Left kidney (tissue), 2 donors: ENCODE measurements around the gene SLC37A2. TPM values are rescaled to one million over a fixed set of nuclear protein-coding genes. Genes with fewer than 3 reads are reported as not detected.
"Not testable (repeated sequence)": the region's sequence is repeated elsewhere in the genome, so short reads cannot be mapped to it uniquely, and the experiment has no call there.

Experiments
- DNase-seq: peaks from one replicate; pipeline ENCODE4 v3.0.0-alpha.2; 2013
- polyA plus RNA-seq: library from polyadenylated mRNA; unstranded; fragments of 120-200 nt; gene quantifications from one replicate; pipeline ENCODE4 v1.2.1, GENCODE V29; 2013; ENCODE audit not compliant: insufficient read length

SLC37A2 gene
- polyA plus RNA-seq, 1 donor: 2.4 TPM

DNA sequence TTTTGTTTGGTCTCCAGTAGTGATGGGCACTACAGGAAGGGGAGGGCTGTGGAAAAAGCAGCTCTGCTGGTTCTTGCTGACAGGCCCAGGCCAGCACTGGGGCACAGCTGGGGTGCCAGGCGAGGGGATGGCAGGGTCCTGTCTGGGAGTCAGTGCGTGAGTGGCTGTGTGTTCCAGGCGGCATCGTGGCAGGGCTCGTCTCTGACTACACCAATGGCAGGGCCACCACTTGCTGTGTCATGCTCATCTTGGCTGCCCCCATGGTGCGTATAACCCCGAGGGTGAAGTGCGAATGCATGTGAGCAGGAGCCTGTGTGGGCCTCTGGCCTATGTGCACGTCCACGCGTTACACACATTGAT is 20.9 kb downstream of the SLC37A2 start:
- no peak for DNase-seq

GRCh38 chr11:125084761-125085231 is 21.7 kb downstream of the SLC37A2 start:
- DNase-seq: no peak

GRCh38 chr11:125085301-125086081 is 22.4 kb downstream of the SLC37A2 start:
- DNase-seq: no peak

GRCh38 chr11:125086633-125087296 is 23.7 kb downstream of the SLC37A2 start:
- no peak for DNase-seq

- DNase-seq: no peak
These were observed 25.0 kb downstream of the SLC37A2 start for GRCh38 chr11:125088123-125088522.

- no peak for DNase-seq
These were observed 25.7 kb downstream of the SLC37A2 start for GRCh38 chr11:125088576-125089455.

DNA sequence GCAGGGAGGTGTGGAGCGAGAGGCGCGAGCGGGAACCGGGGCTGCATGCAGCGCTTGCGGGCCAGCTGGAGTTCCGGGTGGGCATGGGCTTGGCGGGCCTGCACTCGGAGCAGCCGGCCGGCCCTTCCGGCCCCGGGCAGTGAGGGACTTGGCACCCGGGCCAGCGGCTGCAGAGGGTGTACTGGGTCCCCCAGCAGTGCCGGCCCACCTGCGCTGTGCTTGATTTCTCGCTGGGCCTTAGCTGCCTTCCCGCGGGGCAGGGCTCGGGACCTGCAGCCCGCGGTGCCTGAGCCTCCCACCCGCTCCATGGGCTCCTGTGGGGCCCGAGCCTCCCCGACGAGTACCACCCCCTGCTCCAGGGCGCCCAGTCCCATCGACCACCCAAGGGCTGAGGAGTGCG is 26.4 kb downstream of the SLC37A2 start:
- not testable (repeated sequence) for DNase-seq

DNA sequence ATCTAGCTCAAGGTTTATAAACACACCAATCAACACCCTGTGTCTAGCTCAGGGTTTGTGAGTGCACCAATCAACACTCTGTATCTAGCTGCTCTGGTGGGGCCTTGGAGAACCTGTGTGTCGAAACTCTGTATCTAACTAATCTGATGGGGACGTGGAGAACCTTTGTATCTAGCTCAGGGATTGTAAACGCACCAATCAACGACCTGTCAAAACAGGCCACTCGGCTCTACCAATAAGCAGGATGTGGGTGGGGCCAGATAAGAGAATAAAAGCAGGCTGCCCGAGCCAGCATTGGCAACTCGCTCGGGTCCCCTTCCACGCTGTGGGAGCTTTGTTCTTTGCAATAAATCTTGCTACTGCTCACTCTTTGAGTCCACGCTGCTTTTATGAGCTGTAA is 27.0 kb downstream of the SLC37A2 start:
- DNase-seq: not testable (repeated sequence)

- no peak for DNase-seq
These were observed 27.7 kb downstream of the SLC37A2 start for GRCh38 chr11:125090816-125091215.

DNA sequence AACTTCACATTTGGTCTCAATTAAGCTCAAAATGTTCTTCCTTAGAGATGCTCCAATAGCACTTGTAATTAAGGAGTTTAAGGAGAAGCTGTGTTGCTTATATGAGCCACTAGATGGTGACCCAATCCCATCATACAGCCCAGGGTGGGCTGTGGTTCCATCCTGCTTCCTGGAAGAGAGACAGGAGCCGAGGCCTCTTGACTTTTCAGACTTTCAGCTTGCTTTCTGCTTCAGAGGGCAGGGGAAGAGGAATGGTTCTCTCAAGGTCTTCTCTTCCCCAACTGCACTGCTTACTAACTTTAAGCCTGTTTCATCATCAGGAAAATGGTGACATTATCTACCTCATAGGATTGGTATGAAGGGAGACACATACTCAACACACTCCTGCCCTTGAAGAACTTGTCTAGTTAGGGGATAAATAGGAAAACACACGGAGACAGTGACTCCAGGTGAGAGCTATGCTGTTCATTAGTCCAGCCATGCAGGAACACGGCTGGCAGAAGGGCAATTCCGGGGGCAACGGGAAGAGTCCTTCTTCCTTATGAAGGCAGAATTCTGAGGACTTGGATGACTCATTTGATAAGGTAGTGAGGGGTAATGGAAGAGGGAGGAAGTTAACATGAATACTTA is 28.3 kb downstream of the SLC37A2 start:
- peak; percentile 71 for DNase-seq

- no peak for DNase-seq
These were observed 29.0 kb downstream of the SLC37A2 start for GRCh38 chr11:125091877-125092664.

DNA sequence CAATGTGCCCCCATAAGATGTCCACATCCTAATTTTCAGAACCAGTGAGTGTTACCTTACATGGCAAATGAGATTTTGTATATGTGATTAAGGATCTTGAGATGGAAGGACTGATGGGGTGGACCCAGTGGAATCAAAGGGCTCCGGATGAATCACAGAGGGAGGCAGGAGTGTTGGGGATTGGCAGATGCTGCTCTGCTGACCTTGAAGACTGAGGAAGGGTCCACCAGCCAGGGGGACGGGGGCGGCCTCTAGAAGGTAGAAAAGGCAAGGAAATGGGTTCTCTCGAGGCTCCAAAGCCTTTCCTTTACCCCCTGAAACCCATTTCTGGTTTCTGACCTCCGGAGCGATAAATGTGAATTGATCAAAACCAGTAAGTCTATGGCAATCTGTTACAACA is 29.6 kb downstream of the SLC37A2 start:
- DNase-seq: no peak

DNA sequence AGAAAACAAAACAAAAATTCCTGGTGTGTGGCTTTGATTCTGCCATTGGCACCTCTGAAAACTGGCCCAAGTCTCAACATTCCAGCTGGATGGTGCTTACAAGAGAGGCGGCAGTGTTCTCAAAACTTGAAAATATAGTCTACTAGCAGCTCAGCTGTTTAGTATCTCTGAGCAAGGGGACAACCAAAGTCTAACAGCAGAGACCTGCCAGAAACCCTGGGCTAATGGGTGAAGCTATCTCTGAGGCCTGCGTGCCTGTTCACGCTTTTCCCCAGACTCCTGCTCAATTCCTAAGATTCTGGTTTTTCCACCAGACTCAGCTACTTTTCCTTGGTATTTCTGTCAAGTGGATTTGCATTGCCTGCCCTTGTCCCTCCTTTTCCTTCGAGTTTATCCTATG is 30.4 kb downstream of the SLC37A2 start:
- no peak for DNase-seq

GRCh38 chr11:125094731-125095130 is 31.6 kb downstream of the SLC37A2 start:
- DNase-seq: no peak

- DNase-seq: no peak
These were observed 37.0 kb downstream of the SLC37A2 start for GRCh38 chr11:125100136-125100535.

GRCh38 chr11:125101596-125101995 is 38.5 kb downstream of the SLC37A2 start:
- DNase-seq: no peak

- no peak for DNase-seq
These were observed 38.9 kb downstream of the SLC37A2 start for GRCh38 chr11:125102025-125102424.

DNA sequence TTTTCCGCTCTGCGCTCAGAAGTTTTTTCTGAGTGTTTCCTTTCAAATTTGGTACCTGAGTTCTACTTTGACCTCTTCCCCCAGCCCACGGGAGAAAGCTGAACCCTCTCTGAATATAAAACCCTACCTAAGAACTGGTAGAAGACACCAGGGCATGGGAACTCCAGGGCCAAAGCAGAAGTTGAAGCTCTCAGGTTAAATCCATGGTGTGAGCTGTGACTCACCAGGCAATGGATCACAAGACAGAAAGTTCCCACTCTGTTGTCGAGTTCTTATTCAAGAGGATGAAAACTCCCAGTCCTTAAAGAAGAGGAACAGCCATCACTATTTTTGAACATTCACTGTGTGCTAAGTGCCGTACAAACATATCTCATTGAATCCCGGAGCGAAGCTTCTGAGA is 39.4 kb downstream of the SLC37A2 start:
- no peak for DNase-seq

DNA sequence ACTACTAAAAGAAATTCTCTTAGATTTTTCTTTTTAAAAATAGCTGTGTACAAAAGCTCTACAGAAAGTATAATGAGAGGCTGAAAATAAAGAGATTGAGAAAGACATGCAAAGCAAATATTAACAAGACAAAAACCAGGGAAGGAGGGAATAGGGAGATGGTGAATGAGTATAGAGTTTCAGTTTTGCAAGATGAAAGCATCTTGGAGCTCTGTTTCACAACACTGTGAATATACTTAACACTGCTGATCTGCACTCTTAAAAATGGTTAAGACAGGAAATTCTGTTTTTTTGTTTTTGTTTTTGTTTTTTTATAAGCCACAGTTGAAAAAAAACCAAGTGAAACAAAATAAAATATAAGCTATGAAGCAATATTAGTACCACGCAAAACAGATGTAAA is 42.8 kb downstream of the SLC37A2 start:
- DNase-seq: no peak

GRCh38 chr11:125108469-125108868 is 45.4 kb downstream of the SLC37A2 start:
- no peak for DNase-seq

DNA sequence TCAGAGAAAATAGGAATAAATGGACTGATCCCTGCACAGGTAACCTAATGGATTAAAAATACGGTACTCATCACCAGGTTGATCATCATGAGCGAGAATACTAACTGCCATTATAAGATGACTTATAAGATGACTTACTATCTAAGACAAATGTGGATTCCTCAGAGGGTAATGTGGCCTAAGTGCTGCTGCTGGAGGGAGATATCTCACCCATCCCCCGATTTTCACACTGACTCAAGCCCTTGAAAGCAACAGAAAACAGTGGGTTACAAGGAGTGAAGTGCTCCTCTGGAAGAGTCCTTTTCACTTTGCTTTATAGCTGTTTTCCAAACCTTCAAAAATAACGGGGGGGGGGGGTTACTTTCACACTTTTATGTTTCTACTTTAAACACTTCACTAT is 47.4 kb downstream of the SLC37A2 start:
- no peak for DNase-seq

DNA sequence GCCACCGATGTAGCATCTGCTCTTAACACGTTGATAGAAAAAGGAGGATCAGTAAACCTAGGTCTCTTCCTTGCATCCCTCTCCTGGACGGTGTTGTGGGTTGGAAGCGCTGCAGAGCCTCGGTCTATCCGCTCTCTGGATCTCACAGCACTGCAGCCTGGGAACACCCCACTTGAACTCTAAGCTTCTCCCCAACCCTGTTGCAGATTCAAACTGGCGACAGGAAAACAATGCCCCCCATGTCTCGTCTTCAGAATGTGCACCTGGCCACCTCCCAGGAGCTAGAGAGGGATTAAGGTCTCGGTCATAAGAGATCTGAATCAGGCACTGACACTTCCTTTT is 47.9 kb downstream of the SLC37A2 start:
- no peak for DNase-seq
